SU-DHL-6 (cell line): ENCODE data around the gene AFG1L.
"Not testable (repeated sequence)": the region's sequence is repeated elsewhere in the genome, so short reads cannot be mapped to it uniquely, and the experiment has no call there.

Experiments used
- H2AFZ ChIP-seq: fragments of 200-600 bp; sonication (generic); 2 replicates; pipeline ENCODE4 v1.6.1; 2014; ENCODE audit warnings: low read depth, mild to moderate bottlenecking, moderate library complexity, mixed read lengths, antibody characterized with exemption, low read length; ENCODE audit not compliant: severe bottlenecking
- H3F3A ChIP-seq: fragments of 200-600 bp; shearing (Covaris generic); 2 replicates; pipeline ENCODE4 v1.6.0; 2016; ENCODE audit warnings: antibody characterized with exemption, mild to moderate bottlenecking; ENCODE audit not compliant: insufficient read depth
- H3K27ac ChIP-seq: fragments of 200-600 bp; sonication (generic); 2 replicates; pipeline ENCODE4 v1.5.1; 2016; ENCODE audit warnings: low read depth, mild to moderate bottlenecking, low read length, moderate library complexity, mixed read lengths
- H3K27me3 ChIP-seq: fragments of 200-600 bp; sonication (generic), shearing (Covaris generic); 2 replicates; pipeline ENCODE4 v1.6.0; 2014; ENCODE audit warnings: mild to moderate bottlenecking, low read length
- H3K36me3 ChIP-seq: fragments of 200-600 bp; sonication (generic); 2 replicates; pipeline ENCODE4 v1.6.1; 2014; ENCODE audit warnings: mild to moderate bottlenecking, low read length, mixed read lengths
- H3K4me2 ChIP-seq: fragments of 300-600, 200-600 bp; shearing (Covaris generic), sonication (generic); 2 replicates; pipeline ENCODE4 v1.6.0; 2014; ENCODE audit warnings: low read length, low read depth, mild to moderate bottlenecking; ENCODE audit not compliant: poor library complexity, severe bottlenecking
- H3K4me3 ChIP-seq: fragments of 200-600 bp; sonication (generic); 2 replicates; pipeline ENCODE4 v1.5.1; 2014; ENCODE audit warnings: antibody characterized with exemption, low read length, mild to moderate bottlenecking, mixed read lengths; ENCODE audit not compliant: insufficient read depth, poor library complexity, severe bottlenecking
- H3K79me2 ChIP-seq: fragments of 200-600 bp; sonication (generic); 2 replicates; pipeline ENCODE4 v1.6.1; 2014; ENCODE audit warnings: mild to moderate bottlenecking, low read length, moderate library complexity; ENCODE audit not compliant: insufficient read depth
- H3K9ac ChIP-seq: fragments of 200-600 bp; sonication (generic); 2 replicates; pipeline ENCODE4 v1.7.0; 2014; ENCODE audit warnings: mild to moderate bottlenecking, low read length
- H3K9me2 ChIP-seq: fragments of 200-600 bp; sonication (generic); replicated peaks from 2 replicates; pipeline ENCODE4 v1.6.1; 2014; ENCODE audit warnings: low read length; ENCODE audit not compliant: insufficient read depth
- H3K9me3 ChIP-seq: fragments of 200-600 bp; sonication (generic); 2 replicates; pipeline ENCODE4 v1.6.1; 2014; ENCODE audit warnings: low read length, mixed read lengths; ENCODE audit not compliant: insufficient read depth
- H4K20me1 ChIP-seq: fragments of 200-600 bp; sonication (generic); 2 replicates; pipeline ENCODE4 v1.6.1; 2014; ENCODE audit warnings: low read depth, mild to moderate bottlenecking, antibody characterized with exemption, low read length, moderate library complexity, mixed read lengths
- CTCF ChIP-seq: fragments of 200-600 bp; sonication (generic); IDR thresholded peaks from one replicate; pipeline ENCODE4 v1.5.1; 2017; ENCODE audit warnings: antibody characterized with exemption, mild to moderate bottlenecking, low read length, moderate library complexity; ENCODE audit not compliant: insufficient read depth, poor library complexity, severe bottlenecking
- EZH2phosphoT487 ChIP-seq: fragments of 200-600 bp; sonication (generic), shearing (Covaris generic); conservative IDR thresholded peaks from 2 replicates; pipeline ENCODE4 v1.6.1; 2018; ENCODE audit warnings: mild to moderate bottlenecking, antibody characterized with exemption, low read length, moderate library complexity, mixed read lengths

Gene AFG1L

GRCh38 chr6:108260809-108261569 is 33.9 kb upstream of the AFG1L start, which contains the start of gene SNX3:
SNX3 (minus strand) TSS chr6:108261040; CDS start chr6:108260921, 119 bp downstream.
- TF ChIP-seq CTCF (no peak), EZH2phosphoT487 (no peak)
- Histone ChIP-seq H3K4me3 (peak within 1 kb of the TSS; percentile 91), H3K9me3 (no peaks in the 10 kb centered on the region), H3K36me3 (no peaks in the 10 kb centered on the region), H3K4me2 (peak within 1 kb of the TSS; percentile 86), H3K9ac (peak within 1 kb of the TSS; percentile 88), H3K27me3 (no peaks in the 10 kb centered on the region), H3K27ac (peak within 1 kb of the TSS; percentile 74), H3K79me2 (peaks cover 48% of the 10 kb centered on the region), H4K20me1 (no peaks in the 10 kb centered on the region), H2AFZ (peak within 1 kb of the TSS; percentile 98), H3K9me2 (no peaks in the 10 kb centered on the region), H3F3A (peaks cover 24% of the 10 kb centered on the region)

GRCh38 chr6:108263371-108263770 is 31.5 kb upstream of the AFG1L start:
- peaks cover 24% of the 10 kb centered on the region for H3F3A ChIP-seq
- TF ChIP-seq EZH2phosphoT487 (no peak), CTCF (no peak)
- H3K9ac ChIP-seq = no peak overlapping the region
- H2AFZ ChIP-seq = no peak overlapping the region
- H3K4me2 ChIP-seq = no peak overlapping the region
- H3K27me3 ChIP-seq = no peaks in the 10 kb centered on the region
- no peaks in the 10 kb centered on the region for H3K9me2 ChIP-seq
- no peaks in the 10 kb centered on the region for H4K20me1 ChIP-seq
- peaks cover 24% of the 10 kb centered on the region for H3K79me2 ChIP-seq
- no peaks in the 10 kb centered on the region for H3K9me3 ChIP-seq
- H3K4me3 ChIP-seq = no peak overlapping the region
- H3K27ac ChIP-seq = no peak overlapping the region
- no peaks in the 10 kb centered on the region for H3K36me3 ChIP-seq

GRCh38 chr6:108268845-108269244 is 26.0 kb upstream of the AFG1L start:
- no peak overlapping the region for H3K27ac ChIP-seq
- no peak overlapping the region for H3K4me2 ChIP-seq
- H3K4me3 ChIP-seq = no peak overlapping the region
- no peak overlapping the region for H3K9ac ChIP-seq
- H3K79me2 ChIP-seq = no peaks in the 10 kb centered on the region
- no peaks in the 10 kb centered on the region for H3K27me3 ChIP-seq
- no peaks in the 10 kb centered on the region for H3K9me3 ChIP-seq
- H2AFZ ChIP-seq = no peak overlapping the region
- no peaks in the 10 kb centered on the region for H3K36me3 ChIP-seq
- no peak for TF ChIP-seq CTCF
- no peak for TF ChIP-seq EZH2phosphoT487
- H4K20me1 ChIP-seq = no peaks in the 10 kb centered on the region
- H3K9me2 ChIP-seq = no peaks in the 10 kb centered on the region
- H3F3A ChIP-seq = no peaks in the 10 kb centered on the region

GRCh38 chr6:108269955-108270354 is 24.9 kb upstream of the AFG1L start:
- H3K9ac ChIP-seq, H3K79me2 ChIP-seq, H3K4me2 ChIP-seq, H2AFZ ChIP-seq, H3F3A ChIP-seq, H3K27ac ChIP-seq, H3K9me2 ChIP-seq, H3K36me3 ChIP-seq, H3K27me3 ChIP-seq, H4K20me1 ChIP-seq, H3K4me3 ChIP-seq, H3K9me3 ChIP-seq: not testable (repeated sequence)
